ENCODE results near the gene HSPA12A.
A peak's percentile ranks its signal among the peaks of the same experiment; 100 is the strongest.
"Not testable (repeated sequence)": the region's sequence is repeated elsewhere in the genome, so short reads cannot be mapped to it uniquely, and the experiment has no call there.

Gene HSPA12A

GRCh38 chr10:116718058-116718457 lies 24.3 kb downstream of the HSPA12A start:
- no peak for DNase-seq

- DNase-seq = no peak
These were observed 26.0 kb downstream of the HSPA12A start for GRCh38 chr10:116716381-116716780.

DNA sequence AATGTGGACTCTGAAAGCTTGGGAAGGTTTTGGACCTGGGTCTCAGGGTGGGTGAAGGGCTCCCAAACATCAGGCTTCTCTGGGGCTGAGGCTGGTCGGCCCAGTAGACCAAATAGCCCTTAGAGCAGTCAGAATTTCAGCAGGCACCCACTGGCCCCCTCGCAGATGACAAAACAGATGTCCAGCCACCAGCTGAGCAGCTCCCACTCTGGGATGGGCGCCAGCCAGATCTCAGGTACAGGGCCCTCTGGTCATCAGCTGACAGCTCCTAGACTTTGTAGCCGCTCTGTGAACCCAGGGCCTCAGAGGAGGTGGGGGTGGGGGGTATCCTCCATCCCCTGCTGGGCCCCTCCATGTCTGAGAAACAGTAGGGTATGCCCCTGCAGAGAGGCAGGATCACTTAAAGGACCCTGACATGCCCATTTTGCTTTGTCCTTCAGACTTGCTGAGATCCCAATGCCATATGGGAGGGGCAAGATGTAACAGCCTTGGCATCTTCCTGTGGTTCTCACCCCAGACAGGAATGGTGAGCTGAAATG lies 26.5 kb downstream of the HSPA12A start:
- no peak for DNase-seq

GRCh38 chr10:116715341-116715740 lies 27.0 kb downstream of the HSPA12A start:
- DNase-seq = no peak

DNA sequence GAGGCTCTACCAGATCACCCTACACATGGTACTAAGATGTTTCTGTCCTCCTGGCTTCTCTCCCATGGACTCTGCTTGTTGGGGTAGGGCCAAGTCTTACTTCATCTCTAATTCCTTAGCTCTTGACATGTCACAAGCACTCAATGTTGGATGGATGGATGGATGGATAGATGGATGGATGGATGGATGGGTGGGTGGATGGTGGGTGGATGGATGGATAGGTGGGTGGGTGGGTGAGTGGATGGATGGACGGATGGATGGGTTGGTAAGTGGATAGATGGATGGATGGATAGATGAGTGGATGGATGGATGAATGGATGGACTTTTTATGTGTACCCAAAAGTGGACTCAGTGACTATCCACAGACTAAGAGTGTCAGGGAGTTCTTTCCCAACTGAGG lies 28.5 kb downstream of the HSPA12A start:
- no peak for DNase-seq

DNA sequence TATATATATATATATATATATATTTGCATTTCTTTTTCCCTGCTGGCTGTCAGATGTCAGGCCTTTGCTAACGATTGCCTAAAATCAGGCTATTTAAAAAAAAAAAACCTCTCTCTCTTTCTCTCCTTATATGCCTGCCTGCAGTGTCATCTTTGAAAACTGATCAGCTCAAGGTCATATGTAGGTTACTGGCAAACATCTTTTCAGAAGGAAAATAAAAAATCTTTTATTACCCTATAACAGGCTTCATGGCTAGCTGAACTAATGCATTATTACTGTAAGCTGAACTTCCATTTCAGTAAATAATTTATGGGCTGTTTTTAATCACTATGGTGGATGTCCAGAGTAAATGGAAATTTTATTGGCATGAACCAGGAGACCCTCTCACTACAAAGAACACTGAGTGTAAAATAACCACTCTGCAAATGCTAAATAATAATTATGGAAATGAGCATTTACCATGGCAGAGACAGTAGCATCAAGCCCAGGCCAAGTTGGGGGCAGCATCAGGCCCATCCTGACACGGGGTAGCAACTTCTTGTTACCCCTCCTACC lies 29.3 kb downstream of the HSPA12A start:
- no peak for DNase-seq

GRCh38 chr10:116712519-116712918 lies 29.8 kb downstream of the HSPA12A start:
- DNase-seq = no peak

GRCh38 chr10:116711803-116712202 lies 30.6 kb downstream of the HSPA12A start:
- DNase-seq = not testable (repeated sequence)

GRCh38 chr10:116710076-116710475 lies 32.3 kb downstream of the HSPA12A start:
- DNase-seq = no peak

DNA sequence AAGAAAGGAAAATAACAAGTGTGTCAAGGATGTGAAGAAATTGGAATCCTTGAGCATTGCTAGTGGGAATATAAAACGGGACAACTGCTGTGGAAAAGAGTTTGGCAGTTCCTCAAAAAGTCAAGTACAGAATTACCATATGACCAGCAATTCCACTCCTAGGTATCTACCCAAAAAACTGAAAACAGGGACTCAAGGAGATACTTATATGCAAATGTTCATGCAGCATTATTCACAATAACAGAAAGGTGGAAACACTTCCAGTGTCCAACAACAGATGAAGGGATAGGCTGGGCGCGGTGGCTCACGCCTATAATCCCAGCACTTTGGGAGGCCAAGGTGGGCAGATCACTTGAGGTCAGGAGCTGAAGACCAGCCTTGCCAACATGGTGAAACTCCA lies 33.5 kb downstream of the HSPA12A start:
- no peak for DNase-seq

DNA sequence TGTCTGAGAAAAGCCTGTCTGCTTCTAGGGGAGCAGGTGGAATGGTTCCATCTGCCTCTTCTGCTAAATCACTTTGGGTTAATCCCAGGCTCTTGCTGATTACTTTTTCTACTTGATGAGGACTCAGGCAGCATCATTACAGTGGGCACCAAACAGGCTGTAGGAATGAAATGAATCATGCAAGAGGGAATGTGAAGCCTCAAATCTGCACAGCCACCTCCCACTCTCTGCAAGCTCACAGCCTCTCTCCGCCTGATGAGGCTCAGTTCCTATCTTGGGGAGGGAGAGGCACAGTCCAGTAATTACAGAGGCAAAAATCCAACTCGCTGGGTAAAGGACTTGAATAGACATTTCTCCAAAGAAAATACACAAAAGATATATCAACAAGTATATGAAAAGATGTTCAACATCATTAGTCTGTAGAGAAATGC lies 34.0 kb downstream of the HSPA12A start:
- peak in 1 of 51 donors; percentile 42 for DNase-seq

- peak in 1 of 51 donors; percentile 3 for DNase-seq
These were observed 34.4 kb downstream of the HSPA12A start for GRCh38 chr10:116707981-116708380.

DNA sequence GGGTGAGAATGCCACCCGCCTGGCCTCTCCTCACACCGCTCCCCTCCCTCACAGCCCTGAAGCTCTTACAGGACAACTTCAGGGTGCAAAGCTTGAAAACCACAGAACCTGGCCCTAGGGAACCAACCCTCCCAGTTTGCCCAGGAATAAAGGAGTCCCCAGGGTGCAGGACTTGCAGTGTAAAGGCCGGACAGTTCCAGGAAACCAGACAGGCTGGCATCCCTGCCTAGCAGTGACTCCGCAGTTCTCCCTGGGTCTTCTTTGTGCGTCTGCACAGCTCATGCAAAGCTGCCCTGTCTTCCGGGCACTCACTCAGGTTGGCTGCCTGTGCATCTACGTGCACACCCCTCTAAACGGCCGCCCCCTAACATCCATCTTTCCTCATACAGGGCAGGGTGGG lies 36.1 kb downstream of the HSPA12A start:
- DNase-seq = no peak

DNA sequence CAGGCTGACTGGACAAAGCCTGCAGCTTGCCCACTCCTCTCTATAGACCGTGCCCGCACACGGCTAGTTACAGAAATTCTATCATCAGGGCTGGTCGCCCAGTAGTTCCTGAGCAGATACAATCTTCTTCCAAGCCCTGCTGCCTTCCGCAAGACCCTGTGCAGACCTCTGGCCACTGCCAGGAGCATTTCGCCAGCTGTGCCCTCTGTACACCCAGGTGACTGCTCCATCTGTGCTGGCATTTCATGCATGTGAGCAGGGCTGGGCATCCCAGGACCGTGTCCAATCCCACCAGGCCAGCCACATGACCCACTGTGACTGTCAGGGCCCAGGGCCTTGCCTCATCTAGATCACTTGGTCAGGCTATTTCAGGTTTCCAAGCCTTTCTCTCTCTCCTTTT lies 36.9 kb downstream of the HSPA12A start:
- DNase-seq = no peak

DNA sequence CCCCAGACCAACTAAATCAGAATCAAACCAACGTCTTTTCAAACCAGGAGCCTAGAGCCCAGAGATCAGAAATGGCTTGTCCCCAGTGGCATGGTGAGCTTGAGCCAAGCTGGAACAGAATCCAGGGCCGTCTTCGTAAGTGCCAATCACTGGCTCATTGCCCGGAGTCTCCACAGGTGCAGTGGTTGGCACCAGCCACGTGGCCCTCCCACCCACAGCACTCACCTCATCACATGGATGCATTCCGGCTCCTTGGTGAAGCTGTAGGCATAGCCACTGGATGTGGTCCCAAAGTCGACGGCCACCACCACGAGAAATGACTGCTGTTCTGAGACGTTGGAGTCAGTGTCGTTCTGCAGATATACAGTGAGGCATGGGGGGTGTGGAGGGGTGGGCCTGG lies 37.4 kb downstream of the HSPA12A start:
- no peak for DNase-seq

DNA sequence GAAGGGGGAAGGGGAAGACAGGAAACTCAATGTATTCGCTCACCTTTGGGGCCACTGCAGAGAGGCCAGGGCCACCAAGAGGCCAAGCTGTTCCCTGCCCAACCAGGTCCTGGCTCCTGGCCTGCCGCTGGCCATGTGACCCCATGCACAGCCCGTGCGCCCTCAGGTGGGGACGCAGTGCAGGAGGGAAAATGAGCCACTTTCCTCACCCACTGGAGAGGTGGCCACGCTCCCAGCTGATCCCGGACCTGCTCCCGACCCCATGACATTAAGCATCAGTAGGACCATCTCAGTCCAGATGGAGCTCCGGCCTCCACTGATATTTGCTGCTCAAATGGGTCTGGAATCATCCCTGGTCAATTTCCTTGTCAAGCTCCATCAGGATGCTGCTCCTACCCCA lies 40.2 kb downstream of the HSPA12A start:
- no peak for DNase-seq

- DNase-seq = no peak
These were observed 42.8 kb downstream of the HSPA12A start for GRCh38 chr10:116699471-116700150.

- no peak for DNase-seq
These were observed 43.3 kb downstream of the HSPA12A start for GRCh38 chr10:116699049-116699448.

GRCh38 chr10:116698364-116698763 lies 44.0 kb downstream of the HSPA12A start:
- DNase-seq = no peak

GRCh38 chr10:116697816-116698215 lies 44.5 kb downstream of the HSPA12A start:
- DNase-seq = no peak

DNA sequence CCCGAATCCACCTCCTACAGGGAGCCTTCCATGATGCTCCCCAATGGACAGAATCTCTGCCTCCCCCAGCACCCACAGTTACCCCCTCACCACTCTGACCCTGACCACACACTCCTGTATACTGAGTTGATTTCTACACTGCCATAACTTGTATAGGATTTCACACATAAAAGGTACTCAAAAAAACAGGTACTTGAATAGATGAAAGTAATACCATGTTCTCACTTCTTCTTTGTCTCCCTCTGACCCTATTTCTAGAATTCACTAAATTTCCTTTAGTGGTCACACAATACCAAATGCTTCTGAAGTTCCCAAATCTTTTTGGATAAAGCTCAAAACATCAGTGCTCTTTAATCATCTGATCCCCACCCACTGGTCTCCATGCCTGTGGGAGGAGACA lies 45.4 kb downstream of the HSPA12A start:
- DNase-seq = no peak

DNA sequence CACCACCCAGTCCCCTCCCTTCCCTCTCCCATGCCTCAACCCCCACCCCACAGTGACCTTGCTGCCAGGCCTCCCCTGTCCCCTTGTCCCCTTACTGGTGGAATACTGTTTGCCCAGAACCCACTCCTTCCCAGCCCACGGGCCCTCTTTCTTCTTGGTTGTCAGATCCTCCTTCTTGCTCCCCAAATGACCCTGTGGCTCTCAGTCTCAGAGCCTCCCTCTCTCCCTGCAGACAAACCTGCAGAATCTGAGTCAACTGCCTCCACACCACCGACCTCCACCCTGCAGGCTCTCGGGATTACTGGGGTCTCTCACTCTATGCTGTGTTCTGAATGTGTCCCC lies 47.5 kb downstream of the HSPA12A start:
- DNase-seq = no peak

DNA sequence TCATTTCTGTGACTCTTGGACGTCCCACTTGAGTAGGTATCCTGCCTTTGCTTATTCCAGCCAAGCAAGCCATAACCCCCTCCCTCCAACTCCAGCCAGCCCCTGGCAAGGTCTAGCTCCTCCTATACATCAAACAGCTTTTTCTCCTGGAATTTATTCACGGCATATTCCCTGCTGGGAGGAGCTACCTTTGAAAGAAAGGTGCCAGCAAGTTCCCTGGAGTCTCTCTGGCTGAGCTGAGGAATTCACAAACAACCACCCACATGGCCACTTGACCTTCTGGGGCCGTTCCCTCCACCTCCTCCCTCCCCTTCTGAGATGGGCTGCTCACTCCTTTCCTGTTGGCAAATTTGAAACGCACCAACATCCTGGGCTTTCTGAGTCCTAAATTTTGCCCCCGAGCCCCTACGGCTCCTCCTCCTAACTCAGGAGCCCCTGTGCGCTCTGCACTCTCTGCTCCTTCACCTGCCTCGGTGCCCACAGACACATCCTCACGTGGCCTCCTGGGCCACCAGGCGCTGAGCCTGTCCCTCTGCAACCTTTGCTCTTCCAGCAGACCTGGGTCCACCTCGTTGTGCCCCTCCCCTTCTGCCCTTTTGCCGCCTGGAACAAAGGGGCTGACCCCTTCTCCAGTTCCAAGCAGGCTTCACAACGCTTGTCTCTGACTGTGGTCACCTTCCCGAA lies 48.0 kb downstream of the HSPA12A start:
- DNase-seq = no peak
